GM11168 (cell line): ENCODE measurements around the gene UCKL1.
"Not testable (repeated sequence)": the region's sequence is repeated elsewhere in the genome, so short reads cannot be mapped to it uniquely, and the experiment has no call there.

Experiments
- in situ Hi-C: fragments of 300-500 bp; cut with MboI; formaldehyde crosslinking; loops from one replicate; pipeline ENCODE4 v1.12.0; 2022; ENCODE audit warnings: low sequenced_read_pairs; ENCODE audit not compliant: unreplicated experiment

UCKL1 gene

DNA sequence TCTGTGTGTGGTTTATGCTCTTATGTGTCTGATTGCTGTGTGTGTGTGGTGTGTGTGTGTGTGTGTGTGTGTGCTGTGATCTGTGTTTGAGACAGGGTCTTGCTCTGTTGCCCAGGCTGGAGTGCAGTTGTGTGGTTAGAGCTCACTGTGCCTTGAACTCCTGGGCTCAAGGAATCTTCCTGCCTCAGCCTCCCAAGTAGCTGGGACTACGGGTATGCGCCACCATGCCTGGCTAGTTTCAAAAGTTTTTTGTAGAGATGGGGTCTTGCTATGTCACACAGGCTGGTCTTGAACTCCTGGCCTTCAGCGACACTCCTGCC is 16.9 kb upstream of the UCKL1 start:
- in situ Hi-C loops: no loop called here

DNA sequence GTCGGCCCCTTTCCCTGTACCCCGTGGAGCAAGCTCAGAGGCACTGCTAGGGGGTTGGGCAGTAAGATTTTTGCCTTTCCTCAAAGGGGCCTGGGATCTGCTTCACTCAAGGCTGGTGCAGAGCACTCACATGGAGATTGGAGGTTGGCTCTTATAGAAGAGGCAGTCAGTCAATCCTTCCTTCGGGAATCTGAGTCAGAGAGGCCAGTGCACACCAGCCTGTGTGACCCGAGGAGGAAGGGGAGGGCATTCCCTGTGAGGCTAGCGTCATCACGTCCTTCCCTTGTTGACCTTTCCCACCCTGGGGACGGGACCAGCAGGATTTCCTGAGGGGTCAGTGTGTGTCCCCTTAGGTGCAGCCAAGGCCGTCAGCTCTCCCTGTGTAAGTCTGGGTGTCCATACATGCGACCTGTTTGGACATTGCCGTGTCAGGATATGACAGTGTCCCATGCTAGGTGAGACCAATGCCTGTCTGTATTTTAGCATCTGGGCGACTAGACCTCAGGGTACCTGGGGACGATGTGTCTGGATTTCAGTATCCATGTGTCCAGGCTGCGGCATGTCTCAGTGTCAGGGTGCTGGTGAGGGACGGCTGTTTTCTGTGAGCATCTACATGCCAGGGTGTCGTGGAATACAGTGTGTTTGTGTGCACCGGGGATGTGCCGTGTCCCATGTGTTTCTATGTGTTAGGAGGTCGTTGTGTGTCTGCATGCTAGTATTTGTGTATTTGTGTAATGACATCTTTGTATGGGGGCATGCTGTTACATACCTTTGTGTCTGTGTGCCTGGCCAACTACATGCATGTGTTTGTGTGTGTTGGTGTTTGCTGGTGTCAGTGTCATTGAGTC is 16.3 kb upstream of the UCKL1 start:
- in situ Hi-C loops: no loop called here

DNA sequence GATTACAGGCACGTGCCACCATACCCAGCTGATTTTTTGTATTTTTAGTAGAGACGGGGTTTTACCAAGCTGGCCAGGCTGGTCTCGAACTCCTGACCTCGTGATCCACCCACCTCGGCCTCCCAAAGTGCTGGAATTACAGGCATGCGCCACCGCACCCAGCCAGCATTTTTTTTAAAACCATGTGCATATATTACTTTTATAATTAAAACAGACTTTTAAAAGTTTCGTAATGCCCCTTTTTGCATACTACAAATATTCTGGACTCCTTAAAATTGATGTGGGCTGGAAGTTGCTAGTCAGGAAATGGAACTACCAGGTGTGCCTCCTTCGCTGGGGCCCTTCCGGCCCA is 15.7 kb upstream of the UCKL1 start:
- in situ Hi-C loops: not testable (repeated sequence)

DNA sequence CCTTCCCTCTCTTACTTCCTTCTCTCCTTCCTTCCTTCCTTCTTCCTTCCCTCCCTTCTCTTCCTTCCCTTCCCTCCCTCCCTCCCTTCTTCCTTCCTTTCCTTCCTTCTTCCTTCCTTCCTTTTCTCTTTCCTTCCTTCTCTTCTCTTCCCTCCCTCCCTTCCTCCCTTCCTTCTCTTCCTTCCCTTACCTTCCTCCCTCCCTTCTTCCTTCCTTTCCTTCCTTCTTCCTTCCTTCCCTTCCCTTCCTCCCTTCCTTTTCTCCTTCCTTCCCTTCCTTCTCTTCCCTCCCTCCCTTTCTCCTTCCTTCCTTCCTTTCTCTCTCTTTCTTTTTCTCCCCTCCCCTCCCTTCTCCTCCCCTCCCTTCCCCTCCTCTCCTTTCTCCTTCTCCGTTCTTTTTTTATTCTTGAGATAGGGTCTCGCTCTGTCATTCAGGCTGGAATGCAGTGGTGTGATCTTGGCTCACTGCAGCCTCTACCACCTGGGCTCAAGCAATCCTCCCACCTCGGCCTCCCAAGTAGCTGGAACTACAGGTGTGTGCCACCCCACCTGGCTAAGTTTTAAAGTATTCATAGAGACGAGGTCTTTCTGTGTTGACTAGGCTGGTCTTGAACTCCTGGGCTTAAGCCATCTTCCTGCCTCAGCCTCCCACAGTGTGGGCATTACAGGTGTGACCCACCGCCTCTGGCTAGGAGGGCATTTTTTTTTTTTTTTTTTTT is 14.7 kb upstream of the UCKL1 start:
- in situ Hi-C loops: no loop called here

DNA sequence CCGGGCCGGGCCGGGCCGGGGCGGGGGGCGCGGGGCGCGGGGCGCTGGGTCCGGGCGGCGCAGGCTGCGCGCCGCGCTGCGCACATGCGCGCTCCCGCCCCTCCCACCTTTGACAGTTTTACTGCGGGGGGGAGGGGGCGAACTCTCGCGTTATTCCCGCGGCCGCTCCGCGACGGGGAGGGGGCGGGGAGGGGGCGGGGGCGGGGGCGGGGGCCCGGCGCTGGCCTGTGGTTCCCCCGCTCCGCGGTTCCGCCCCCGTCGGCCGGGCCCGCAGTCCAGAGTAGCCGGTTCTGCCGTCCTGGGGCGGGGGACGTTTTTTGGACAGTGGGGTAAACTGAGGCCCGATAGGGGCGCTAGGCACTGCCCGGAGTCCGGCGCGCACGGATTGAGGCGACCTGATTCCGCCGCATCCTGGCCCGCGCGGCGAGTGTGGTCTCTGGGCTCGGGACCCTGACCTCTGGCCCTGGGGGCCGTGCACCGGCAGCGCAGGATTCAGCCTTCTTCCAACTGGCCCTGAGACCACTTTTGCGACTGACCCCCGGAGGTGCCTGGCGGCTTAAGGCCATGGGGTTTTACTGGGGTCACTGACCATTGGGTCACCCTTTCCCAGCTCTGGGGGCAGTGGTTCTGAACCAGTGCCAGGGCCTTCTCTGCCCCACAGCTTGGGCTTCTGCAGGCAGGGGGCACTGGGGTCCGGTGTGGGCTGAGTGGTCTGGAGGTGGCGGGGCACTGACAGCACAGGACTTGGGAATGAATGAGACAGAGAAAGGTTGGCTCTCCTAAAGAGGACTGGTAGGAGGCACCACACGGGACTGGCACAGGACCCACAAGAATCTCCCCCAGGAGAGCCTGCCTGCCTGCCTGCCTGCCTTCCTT is 13.9 kb upstream of the UCKL1 start, which contains the start of gene ZNF512B:
Gene ZNF512B, minus strand, starts transcription at position 93 of the 876 bp plus-strand sequence. CDS start 1,980 bp downstream, outside the sequence.
- in situ Hi-C loops: loop anchor here (10.0 kb wide), 1 partner anchor 265 kb away; the partner anchor contains the start of genes ARFRP1 and ZGPAT

DNA sequence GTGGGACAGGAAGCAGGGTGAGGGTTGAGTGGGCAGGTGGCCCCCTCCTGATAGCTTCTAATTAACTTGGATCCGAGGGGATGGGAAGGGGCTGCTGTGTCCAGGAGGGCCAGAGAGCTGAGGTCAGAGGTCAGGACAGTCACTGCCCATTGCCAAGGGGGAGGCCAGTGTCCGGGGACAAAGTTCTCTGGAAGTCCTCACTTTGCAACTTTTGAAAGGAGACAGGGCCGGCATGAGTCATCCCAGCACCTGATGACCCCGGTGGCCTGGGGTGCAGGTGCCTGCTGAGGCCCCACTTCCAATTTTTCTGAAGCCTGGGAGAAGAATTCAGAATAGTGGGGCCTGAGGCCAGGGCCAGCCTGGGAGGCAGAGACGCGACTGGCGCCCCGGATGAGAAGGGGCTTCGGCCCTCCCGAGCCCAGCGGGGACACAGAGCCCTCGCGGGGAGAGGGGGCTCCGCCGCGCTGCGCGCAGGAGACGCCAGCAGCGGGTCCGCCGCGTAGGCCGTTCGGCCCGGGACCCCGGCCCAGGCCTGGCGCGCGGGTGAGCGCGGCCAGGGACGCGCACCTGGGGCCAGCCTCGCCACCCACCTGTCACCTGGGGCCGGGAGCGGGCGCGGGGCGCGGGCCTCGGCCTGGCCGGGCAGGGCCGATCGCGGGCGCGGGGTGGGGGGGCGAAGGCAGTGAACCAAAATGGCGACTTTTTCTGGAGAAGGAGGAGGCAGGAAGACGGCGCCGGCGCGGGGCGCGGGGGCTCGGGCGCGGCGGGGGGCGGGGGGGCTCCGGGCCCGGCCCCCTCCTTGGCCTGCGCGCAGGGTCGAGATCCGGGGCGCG is 12.9 kb upstream of the UCKL1 start:
- in situ Hi-C loops: loop anchor here (10.0 kb wide), 1 partner anchor 264 kb away; the partner anchor contains the start of genes ARFRP1 and ZGPAT

DNA sequence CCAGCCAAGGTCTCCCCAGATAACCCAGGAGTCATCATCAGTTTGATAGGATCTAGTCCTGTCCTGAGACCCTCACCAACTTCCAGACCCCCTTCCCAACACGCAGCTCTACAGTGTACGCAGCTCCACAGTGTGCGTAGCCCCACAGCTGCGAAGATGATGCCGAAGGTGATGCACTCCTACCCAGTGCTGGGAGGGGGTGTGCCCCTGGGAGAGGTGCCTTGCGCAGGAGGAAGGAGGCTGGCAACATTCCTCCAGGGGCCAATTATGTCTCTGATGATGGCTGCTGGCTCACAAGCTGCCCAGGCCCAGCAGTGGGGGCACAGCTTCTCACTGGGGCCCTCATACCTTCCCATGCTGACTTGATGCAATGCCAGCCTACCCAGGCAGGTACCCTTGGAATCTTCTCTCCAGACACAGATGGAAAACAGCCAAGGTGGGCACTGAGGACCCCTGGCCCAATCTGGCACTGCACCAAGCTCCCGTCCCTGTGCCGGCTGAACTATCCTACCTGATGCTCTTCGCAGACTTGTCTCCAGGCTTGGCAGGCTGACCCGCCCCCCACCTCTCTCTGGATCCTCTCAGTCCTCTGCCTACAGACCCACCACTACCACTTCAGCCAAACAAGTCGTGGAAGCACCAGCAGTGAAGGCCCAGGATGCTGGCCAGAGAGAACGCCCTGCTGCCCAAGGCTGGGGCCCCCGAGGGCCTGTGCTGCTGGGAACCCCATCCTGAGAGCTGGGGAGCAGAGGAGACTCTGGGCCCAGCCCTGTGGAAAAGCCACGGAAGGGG is 12.1 kb upstream of the UCKL1 start:
- in situ Hi-C loops: loop anchor here (10.0 kb wide), 1 partner anchor 264 kb away; the partner anchor contains the start of genes ARFRP1 and ZGPAT

DNA sequence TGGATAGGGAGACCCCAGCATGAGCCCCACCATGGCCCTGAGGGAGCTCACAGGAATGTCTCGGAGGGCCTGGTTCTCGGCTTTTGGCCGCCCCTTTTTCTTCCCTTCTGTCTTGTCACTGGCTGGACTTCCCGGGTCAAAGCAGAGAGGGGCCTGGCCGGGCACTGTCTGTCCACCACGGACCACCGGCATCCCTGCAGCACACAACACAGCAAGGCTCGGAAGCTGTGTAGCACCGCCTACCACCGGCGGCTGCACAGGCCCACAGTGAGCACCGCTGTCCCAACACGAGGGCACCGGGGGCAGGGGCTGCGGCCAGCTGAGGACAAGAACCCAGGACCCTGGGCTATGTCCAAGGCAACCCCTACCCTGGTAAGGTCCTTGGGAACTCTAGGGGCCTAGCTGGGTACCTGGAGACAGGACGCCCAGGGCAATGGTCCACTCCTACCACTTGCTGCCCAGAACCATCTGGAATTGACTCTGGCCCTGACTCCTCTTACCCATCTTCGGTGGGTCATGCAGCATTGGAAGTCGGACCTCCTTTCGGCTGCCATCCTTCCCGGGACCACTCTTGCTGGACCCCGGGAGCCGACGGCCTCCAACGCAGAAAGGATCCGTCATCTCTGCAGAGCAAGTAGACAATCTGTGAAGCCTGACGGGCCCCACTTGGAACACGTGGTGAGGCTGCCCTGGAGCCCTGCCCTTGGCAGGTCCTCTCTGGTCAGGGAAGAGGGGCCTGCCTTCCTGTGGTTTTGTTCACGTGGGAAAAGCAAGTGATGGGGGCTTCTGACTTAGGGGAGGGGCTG is 11.3 kb upstream of the UCKL1 start:
- in situ Hi-C loops: loop anchor here (10.0 kb wide), 1 partner anchor 263 kb away; the partner anchor contains the start of genes ARFRP1 and ZGPAT

DNA sequence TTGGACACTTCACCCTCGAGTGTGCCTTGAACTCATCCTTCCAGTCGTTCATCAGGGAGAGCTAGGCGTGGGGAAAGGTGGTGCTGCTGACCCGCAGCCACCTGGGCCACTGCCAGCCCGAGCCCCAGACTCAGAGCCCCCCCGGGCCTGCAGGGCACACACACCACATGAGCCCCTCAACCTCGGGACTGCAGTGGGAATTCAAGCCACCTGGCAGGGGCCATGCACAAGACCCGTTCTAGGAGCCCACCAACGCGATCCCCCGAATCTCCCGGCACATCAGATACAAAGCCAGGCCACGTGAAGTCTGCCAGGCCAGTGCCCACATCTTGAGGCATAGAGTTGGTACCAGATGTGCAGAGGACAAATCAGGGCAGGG is 10.7 kb upstream of the UCKL1 start:
- in situ Hi-C loops: loop anchor here (10.0 kb wide), 1 partner anchor 262 kb away; the partner anchor contains the start of genes ARFRP1 and ZGPAT

DNA sequence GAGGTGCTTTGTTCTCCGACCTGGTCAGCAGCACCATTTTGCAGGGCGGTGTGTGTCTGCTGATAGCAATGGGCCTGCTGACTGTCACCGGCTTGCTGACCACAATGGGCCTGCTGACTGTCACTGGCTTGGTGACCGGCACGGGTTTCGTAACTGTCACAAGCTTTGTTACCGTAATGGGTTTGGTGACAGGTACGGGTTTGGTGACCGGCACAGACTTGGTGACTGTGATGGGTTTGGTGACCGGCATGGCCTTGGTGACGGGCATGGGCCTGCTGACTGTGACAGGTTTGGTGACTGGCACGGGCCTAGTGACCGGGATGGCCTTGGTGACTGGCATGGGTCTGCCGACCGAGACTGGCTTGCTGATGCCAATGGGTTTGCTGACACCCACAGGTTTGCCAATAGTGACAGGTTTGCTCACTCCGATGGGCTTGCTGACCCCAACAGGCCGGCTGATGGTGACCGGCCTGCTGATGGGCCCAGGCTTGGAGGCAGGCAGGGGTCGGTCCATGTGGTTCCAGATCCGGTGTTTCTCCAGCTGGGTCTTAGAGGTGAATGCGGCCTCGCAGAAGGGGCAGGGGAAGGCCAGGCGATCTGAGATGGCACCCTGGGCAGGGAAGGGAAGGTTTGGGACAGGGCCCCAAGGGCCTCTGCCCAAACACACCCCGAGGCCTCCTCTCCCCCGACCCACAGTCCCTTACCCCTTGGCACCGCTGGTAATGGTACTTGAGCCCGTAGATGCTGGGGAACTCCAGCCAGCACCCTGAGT is 10.1 kb upstream of the UCKL1 start:
- in situ Hi-C loops: loop anchor here (10.0 kb wide), 1 partner anchor 262 kb away; the partner anchor contains the start of genes ARFRP1 and ZGPAT

DNA sequence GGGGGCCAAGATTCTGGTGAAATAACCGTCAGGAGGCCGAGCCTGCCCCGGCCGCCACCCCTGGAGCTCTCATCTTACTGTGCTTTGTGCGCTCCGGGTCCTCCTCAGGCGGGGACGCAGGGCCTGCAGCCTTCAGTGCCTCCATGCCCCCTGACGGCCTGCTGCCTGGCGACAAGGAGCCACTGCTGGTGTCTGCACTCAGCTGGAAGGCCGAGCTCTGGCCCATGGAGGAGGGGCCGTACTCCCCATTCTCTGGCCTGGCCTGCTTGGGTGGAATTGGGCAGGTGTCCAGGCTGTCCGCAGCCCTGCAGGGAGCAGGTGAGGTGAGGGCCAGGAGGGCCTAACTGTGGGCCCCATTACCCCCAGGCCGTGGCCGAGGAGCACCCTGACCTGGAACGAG is 8.2 kb upstream of the UCKL1 start:
- in situ Hi-C loops: loop anchor here (10.0 kb wide), 1 partner anchor 260 kb away; the partner anchor contains the start of genes ARFRP1 and ZGPAT

DNA sequence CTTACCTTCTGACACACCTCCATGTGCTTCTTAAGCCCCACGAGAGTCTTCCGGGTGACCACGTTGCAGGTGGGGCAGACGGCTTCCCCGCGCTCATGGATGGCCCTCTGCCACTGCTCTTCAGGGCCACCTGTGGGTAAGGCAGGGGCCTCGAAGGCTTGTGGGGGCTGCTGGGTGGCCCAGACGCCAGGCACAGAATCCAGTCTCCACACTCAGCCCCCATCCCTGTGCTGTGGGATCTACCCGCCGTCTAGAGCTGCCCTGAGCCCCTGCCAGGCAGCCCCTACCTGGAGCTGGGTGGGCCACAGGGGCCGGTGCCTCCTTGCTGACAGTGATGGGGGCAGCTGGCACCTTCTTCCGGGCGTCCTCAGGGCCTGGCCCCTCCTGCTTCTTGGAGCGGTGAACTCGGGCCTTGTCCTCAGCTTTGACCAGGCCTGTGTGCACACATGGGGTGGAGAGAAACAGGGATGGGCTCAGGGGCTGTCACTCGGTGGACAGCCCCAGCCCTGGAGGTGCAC is 7.6 kb upstream of the UCKL1 start:
- in situ Hi-C loops: loop anchor here (10.0 kb wide), 1 partner anchor 259 kb away; the partner anchor contains the start of genes ARFRP1 and ZGPAT

DNA sequence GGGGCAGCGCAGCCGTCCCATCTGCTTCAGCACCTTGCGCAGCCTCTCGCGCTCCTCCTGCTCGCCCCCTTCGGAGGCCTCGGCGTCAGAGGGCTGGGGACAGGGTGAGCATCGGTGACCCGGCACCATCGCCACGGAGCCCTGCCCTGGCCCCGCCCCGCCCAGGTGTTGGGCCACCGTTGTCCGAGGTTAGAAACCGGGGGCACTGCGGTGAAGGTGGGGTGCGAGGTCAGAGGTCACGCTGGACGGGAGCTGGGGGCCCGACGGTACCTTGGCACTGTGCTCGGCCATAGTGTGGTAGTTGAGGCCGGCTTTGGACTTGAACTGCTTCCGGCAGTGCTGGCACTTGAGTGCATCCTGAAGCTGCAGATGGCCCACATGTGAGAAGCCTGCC is 7.1 kb upstream of the UCKL1 start:
- in situ Hi-C loops: loop anchor here (10.0 kb wide), 1 partner anchor 259 kb away; the partner anchor contains the start of genes ARFRP1 and ZGPAT

DNA sequence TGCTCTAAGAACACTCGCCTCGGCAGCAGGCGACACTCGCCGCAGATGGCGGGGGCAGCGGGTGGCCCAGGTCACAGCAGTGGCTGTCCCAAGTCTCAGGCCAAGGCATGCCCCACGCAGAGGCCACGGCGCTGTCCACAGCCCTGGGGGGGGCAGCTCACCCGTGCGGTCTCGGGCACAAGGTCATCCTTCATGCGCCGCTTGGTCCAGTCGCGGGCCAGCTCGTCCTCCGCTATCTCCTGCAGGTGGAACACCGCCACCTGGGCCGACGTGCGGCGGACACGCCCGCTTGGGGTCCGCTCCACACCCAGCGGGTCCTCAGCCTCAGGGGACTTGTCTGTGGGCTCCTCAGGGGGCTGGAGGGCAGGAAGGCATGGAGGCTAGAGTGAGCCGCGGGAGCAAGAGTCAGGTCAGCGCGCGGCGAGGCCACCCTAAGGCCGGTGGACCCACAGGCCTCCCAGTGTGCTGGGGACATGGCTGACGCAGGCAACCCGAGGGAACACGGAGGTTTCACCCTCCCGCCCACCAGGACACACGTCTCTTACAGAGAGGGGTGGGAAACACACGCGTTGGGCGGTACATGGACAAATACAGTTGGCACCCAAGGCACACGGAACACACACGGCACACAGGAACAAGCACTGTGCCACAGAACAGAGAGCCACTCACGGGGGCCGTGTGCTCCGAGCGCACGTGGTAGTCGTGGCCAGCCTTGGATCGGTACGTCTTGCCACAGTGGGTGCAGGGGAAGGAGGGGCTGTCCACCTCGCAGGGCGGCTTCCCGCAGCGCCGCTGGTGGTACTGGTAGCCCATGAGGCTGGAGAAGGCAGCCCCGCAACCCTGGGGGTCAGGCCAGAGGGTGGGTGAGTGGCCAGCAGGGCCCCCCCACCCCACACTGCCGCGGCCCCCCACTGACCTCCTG is 6.5 kb upstream of the UCKL1 start:
- in situ Hi-C loops: loop anchor here (10.0 kb wide), 1 partner anchor 258 kb away; the partner anchor contains the start of genes ARFRP1 and ZGPAT

DNA sequence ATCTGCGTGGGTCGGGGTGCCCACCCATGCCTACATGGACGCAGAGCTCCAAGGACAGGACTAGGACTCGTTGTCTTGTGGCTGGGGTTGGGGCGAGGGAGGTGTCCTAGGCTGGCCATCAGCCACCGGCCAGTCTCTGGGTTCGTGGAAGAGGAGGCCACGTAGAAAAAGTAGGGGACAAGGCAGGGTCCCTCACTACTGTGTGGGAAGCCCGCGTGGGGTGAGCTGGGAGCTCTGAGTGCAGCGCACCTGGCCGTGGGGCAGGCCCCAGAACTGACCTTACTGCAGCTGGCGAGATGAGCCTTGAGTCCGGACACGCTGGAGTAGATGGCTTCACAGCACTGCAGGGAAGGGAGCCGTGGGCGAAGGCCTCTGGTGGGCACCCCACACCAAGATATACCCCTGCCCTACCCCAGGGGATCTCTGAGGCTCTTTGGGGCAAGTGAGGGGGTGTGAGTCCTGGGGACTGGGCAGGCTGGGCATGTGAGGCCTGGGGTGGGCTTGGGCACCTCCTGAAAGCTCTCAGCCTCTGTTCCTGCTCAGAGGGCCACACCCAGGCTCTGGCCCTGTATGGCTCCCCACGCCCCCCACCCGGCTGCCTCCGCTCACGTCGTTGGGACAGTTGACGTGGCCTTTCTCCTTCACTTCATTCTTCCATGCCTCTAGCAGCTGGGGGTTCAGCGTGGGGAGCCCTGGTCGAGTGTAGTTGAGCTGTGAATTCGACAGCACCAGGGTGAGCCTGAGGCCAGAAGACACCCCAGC is 5.6 kb upstream of the UCKL1 start:
- in situ Hi-C loops: loop anchor here (10.0 kb wide), 1 partner anchor 257 kb away; the partner anchor contains the start of genes ARFRP1 and ZGPAT
